GM18508 (cell line): ENCODE measurements around the gene B3GNT2.

Experiments used
- ATAC-seq: cut with Tn5 transposase; IDR thresholded peaks from one replicate; pipeline ENCODE4 v1.9.1; 2021; ENCODE audit warnings: moderate number of reproducible peaks; ENCODE audit not compliant: insufficient read depth, unreplicated experiment

Gene B3GNT2

DNA sequence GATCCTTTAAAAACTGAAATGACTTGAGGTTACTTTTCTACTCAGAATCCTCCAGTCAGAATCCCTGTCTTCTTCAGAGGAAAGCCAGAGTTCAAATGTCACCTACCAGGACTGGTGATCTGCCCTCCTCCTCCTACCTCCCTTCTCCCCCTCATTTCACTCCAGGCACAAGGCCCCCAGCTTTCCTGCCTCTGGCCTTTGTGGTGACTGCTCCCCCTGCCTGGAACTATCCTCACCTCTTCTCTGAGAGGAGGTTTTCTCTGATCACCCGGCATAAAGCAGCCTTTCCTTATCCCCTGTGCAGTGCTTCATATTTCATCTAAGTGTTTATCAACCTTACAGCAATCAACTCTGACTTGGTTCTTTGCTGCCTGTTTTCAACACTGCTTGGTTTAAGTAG lies 6.8 kb downstream of the B3GNT2 start:
- ATAC-seq = no peak

- no peak for ATAC-seq
These were observed 7.5 kb downstream of the B3GNT2 start for GRCh38 chr2:62203459-62203858.

DNA sequence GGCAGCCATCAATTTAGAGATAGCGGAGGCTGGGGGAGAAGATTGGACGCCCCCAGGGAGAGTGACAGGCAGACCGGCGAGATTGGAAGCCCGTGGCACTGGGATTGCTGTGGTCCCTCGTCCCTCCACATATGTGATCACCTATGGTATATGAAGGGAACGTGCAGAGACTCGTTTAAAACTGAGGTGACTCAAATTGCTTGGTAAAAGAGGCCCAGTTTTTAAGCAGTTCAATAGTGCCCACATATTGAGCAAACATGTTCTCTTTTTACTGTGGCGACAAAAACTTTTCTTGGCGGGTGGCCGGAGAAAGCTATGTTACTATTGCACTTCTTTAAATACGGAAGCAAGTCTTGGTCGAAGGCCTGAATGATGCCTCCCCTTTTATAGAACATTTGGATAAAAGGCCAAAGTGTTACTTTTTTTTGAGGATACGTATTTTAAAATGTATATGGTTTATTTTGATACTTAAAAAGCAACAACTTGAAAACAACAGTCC lies 9.1 kb downstream of the B3GNT2 start:
- ATAC-seq = no peak

DNA sequence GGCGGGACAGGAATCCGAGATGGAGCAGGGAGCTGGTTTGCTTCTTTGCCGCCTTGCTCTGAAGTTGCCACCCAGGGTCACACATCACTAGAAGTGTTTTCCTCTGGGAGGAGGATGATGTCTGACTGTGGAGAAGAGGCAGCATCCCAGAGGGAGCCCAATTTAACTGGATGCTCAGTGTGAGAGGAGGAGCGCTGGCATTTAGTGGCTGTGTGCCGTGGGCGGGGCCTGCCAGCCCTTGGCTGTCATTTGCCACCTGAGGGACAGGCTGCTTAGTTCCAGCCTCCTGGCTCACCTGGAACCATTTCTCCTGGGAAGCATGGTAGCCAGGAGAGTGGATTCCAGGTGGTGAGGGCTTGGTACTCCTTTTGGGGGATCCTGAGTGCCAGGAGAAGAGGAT lies 9.6 kb downstream of the B3GNT2 start:
- ATAC-seq = no peak

DNA sequence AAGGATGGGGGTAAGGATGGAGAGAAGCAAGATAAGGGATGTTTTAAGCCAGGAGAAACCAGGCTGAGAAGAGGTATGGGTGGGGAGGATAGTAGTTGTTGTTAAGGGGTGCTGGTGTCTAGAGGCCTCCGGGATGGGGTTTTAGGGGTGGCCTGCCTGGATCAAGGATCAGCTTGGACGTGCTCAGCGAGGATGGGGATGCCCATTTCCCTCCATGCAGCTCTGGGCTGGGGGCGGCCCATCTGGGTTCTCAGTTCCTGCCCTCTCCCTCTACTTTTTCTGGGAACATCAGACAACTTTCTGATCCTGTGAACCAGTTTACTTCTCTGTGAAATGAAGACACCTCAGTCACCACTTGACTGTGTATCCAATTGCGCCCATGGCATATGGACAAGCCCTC lies 10.1 kb downstream of the B3GNT2 start:
- ATAC-seq = no peak

DNA sequence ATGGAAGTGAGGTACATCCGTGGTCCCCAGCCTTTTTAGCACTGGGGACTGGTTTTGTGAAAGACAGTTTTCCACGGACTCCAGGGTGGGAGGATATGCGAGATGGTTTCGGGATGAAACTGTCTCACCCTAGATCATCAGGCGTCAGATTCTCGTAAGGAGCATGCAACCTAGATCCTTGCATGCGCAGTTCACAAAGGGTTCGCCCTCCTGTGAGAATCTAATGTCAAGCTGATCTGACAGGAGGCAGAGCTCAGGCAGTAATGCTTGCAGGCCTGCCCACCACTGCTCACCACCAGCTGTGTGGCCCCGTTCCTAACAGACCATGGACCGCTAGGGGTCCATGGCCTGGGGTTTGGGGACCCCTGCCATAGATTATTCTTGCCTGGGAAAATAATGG lies 11.6 kb downstream of the B3GNT2 start:
- no peak for ATAC-seq

GRCh38 chr2:62208074-62208757 lies 12.3 kb downstream of the B3GNT2 start:
- ATAC-seq = no peak

- no peak for ATAC-seq
These were observed 12.8 kb downstream of the B3GNT2 start for GRCh38 chr2:62208758-62209114.

DNA sequence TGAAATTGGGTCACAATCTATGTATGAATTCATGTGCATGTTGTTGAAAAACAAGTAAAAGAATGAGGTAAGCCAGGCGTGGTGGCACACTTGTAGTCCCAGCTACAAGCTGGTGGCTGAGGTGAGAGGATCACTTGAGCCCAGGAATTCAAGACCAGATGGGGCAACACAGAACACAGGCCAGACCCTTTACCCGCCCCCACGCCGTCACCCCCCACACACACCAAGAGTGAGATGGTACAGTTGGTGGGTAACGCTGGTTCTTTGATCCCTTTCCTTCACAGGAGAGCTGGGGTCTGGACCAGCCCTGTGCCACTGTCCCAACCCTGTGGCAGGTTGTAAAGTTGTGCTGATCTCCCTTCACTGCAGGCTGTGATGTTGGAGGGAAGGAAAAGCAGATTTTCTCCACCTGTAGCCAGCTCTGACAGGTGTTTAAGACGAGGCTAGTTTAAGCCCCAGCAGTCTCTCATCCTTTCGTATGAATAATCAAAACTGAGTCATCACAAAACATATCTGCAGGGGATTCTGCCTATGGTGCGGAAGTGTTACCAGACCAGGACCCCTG lies 13.6 kb downstream of the B3GNT2 start:
- no peak for ATAC-seq

DNA sequence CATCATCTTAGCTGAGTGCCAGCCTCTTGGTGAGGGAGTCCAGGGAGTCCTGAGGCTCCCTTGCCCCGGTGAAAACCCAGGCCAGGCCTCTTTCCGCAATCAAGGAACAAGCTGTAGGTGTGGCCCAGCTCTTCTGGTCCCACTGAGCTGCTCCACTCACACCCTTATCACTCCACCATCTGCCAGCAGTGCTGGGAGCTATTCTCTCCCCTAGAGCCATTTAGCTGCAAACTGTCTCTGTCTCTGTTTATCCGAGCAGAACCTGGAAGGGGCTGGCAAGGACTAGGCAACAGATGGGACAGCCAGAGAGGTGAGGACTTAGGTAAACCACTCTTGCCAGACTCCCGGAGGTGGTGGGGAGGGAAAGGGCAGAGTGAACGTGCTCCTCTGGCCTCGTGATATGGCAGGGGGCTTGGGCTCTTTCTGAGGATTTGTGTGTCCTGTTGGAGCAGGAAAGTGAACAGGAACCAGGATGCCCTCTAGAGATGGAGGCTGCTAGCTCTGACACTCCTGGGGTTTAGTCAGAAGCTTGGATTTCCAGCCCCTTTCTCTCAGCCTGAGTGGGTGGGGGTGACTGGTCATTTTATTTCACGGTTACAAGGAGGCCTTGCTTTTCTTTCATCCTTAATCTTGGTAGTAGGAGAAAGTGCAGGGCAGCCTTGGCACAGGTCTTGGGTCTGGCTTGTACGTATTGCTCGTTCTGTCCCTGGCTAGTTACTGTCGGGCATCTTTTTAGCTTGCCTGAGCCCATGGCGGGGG lies 19.6 kb downstream of the B3GNT2 start:
- ATAC-seq = no peak

DNA sequence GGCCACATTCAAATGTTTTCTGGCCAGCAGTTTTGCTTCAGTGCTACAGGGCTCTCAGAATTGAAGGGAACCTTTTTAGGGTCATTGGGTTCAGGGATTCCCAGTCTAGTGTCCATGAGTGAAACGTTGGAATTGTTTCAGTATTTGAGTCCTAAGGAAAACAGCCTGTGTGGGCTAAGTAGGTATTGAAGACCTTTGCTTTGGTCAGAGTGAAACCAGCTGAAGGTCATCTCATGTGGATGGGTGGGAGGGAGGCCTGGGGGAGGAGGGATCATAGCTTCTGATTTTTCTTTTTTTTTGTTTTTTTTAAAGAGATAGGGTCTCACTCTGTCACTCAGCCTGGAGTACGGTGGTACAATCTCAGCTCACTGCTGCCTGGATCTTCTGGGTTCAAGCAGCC lies 20.2 kb downstream of the B3GNT2 start:
- no peak for ATAC-seq

GRCh38 chr2:62216616-62217015 lies 20.7 kb downstream of the B3GNT2 start:
- ATAC-seq = no peak

DNA sequence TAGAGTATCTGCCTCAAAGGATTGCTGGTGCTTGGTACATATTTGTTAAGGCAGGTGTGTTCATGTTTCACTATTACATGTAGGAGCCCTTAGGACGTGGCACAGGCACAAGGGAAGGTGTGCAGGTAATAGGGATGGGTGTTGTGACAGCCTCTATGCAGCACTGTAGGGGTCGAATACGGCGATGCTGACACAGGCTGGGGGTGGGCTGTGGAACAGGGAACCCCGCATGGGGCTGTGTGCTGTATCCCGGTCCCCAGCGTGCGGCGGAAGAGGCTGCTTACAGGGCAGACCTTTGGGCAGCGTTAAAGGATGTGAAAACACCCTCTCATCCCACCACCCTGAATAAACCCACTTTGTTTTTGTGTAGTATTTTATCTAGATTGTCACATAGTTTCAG lies 21.5 kb downstream of the B3GNT2 start:
- ATAC-seq = no peak

- no peak for ATAC-seq
These were observed 22.1 kb downstream of the B3GNT2 start for GRCh38 chr2:62217970-62218369.

- ATAC-seq = no peak
These were observed 23.7 kb downstream of the B3GNT2 start for GRCh38 chr2:62219407-62220159.

DNA sequence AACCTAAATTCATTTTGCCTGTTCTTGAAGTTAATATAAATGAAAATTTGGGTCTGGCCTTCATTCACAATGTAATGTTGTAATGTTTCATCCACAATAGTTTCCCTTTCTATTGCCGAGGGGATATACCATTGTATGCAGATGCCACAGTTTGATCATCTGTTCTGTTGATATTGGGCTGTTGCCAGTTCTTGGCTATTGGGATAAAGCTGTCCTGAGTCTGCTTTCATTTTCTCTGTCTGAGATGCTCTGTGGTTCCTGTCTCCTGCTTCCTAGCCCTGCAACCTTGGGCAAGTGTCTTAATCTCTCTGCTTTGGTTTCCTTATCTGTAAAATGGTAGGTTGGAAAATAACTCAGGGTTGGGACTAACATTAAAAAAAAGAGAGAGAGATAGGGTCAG lies 25.2 kb downstream of the B3GNT2 start:
- no peak for ATAC-seq

GRCh38 chr2:62222171-62222570 lies 26.3 kb downstream of the B3GNT2 start:
- no peak for ATAC-seq

DNA sequence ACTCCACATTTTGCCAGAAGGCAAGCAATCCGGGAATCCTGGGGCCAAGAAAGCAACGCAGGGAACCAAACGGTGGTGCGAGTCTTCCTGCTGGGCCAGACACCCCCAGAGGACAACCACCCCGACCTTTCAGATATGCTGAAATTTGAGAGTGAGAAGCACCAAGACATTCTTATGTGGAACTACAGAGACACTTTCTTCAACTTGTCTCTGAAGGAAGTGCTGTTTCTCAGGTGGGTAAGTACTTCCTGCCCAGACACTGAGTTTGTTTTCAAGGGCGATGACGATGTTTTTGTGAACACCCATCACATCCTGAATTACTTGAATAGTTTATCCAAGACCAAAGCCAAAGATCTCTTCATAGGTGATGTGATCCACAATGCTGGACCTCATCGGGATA lies 26.8 kb downstream of the B3GNT2 start:
- ATAC-seq = no peak

GRCh38 chr2:62224976-62225375 lies 29.1 kb downstream of the B3GNT2 start:
- ATAC-seq = no peak

DNA sequence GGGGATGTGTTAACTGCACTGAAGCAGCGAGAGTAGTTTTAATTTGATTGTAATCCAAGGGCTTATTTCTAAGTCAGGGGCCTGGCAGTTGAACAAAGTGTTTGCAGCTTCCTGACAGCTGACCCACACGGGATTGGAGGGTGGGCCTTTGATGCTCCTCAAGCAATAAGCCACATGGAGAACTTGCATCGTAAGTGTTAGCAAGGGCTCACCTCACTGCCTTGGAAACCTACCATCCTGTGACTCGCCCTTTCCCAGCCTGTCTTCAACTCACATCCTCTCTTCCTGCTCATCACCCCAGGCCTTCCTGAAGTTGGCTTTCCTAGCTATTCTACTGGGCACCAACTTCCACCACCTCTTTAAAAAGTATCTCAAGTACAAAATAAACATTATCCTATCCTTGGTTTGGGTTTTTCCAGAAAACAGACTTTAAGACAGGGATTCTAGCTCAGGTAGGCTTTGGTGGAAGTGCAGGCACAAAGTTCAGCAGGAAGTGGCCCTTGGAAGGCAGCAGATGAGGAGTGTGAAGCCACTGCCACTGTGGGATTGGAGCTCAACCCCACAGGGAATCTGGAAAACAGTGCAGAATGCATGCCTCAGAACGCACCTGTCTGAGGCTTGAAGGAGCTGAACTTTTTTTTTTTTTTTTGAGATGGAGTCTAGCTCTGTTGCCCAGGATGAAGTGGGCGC lies 31.6 kb downstream of the B3GNT2 start:
- ATAC-seq = no peak
